ENCODE measurements around the gene OTUD3.
A peak's percentile ranks its signal among the peaks of the same experiment; 100 is the strongest.
"Not testable (repeated sequence)": the region's sequence is repeated elsewhere in the genome, so short reads cannot be mapped to it uniquely, and the experiment has no call there.

Gene OTUD3, protein sequence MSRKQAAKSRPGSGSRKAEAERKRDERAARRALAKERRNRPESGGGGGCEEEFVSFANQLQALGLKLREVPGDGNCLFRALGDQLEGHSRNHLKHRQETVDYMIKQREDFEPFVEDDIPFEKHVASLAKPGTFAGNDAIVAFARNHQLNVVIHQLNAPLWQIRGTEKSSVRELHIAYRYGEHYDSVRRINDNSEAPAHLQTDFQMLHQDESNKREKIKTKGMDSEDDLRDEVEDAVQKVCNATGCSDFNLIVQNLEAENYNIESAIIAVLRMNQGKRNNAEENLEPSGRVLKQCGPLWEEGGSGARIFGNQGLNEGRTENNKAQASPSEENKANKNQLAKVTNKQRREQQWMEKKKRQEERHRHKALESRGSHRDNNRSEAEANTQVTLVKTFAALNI

DNA sequence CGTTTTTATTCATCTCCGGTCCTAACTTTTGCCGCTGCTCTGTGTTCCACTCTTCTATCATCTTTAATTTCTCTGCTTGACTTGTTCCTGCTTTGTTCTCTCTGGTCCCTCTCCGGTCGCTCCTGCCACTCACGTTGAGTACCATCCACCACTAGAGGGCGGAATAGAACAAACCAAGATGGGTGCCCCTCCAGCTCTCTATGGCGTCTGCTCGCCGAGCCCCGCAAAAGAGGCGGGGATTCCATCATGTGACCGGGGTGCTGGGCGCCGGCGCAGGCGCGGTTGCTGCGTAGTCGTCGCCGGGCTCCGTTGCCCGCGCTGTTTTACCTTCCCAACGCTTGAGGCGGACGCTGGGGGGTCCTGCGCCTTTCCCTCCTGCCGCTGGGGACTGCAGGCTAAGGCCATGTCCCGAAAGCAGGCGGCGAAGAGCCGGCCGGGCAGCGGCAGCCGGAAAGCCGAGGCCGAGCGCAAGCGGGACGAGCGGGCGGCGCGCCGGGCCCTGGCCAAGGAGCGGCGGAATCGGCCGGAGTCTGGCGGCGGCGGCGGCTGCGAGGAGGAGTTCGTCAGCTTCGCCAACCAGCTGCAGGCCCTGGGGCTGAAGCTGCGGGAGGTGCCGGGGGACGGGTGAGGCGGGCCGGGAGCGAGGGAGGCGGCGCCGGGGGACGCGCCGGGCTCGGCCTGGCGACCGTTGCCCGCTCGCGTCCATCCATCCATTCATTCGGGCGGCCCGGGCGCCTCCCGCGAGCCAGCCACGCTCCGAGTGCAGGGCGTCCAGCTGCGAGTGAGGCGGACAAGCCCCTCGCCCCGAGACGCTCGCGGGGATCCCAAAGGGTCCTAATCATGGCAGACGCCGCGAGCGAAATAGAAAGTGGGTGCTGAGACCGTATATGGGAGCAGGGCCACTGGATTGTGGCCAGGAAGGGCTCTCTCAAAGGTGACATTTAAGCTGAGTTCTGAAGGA, at the start of gene OTUD3:
OTUD3 (plus strand) TSS at position 285 of the 961 bp plus-strand sequence; CDS start at position 404, 119 bp downstream.
- DNase-seq: peak; percentile 94 to 97

DNA sequence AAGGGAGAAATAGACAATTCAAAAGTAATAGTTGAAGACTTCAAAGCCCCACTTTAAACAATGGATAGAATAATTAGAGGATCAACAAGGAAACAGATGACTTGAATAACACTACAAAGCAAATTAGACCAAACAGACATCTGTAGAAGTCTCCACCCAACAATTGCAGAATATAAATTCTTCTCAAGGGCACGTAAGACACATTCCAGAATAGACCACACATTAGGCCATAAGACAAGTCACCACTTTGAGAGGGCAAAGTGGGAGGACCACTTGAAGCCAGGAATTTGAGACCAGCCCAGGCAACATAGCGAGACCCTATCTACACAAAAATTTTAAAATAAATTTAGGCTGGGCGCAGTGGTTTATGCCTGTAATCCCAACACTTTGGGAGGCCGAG, 46.6 kb upstream of the OTUD3 start:
- DNase-seq: no peak

DNA sequence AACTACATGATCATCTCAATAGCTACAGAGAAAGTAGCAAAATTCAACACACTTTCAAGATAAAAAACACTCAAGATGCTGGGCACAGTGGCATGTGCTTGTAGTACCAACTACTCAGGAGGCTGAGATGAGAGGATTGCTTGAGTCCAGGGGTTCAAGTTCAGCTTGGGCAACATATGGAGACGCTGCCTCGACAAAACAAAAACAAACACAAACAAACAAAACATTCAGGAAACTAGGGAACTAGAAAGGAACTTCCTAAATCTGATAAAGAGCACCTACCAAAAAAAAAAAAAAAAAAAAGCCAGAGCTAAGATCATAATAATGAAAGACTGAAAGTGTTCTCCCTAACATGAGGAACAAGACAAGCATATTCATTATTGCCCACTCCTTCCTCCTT, 44.3 kb upstream of the OTUD3 start:
- DNase-seq: no peak

DNA sequence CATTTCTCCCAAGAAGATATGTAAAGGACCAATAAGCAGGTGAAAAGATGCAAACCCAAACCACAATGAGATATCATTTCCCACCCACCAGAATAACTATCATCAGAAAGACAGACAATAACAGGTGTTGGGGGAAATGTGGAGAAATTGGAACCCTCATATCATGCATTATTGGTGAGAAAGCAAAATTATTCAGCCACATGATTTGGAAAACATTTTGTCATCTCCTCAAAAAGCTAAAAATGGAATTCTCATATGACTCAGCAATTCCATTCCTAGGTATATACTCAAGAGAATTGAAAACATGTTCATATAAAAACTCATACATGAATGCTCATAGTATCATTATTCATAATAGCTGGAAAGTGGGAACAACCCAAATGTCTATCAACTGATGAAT, 42.0 kb upstream of the OTUD3 start:
- DNase-seq: no peak

GRCh38 chr1:19844731-19845495, 37.3 kb upstream of the OTUD3 start:
- no peak for DNase-seq

- no peak for DNase-seq
Observed at GRCh38 chr1:19845555-19845954, 36.6 kb upstream of the OTUD3 start.

- DNase-seq: no peak
Observed at GRCh38 chr1:19846338-19846737, 35.9 kb upstream of the OTUD3 start.

DNA sequence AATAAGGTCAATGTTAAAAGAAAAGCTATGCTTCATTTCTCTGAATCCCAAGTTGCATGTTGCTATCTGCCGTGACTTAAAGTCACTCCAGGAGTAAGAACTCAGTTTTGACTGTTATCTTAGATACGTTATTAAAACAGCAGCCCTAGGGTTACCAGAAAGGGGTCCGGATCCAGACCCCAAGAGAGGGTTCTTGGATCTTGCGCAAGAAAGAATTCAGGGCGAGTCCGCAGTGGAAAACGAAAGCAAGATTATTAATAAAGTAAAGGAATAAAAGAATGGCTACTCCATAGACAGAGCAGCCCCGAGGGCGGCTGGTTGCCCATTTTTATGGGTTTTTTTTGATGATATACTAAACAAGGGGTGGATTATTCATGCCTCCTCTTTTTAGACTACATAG, 34.9 kb upstream of the OTUD3 start:
- not testable (repeated sequence) for DNase-seq

- DNase-seq: not testable (repeated sequence)
Observed at GRCh38 chr1:19849307-19849706, 32.9 kb upstream of the OTUD3 start.

- no peak for DNase-seq
Observed at GRCh38 chr1:19850214-19850613, 32.0 kb upstream of the OTUD3 start.

DNA sequence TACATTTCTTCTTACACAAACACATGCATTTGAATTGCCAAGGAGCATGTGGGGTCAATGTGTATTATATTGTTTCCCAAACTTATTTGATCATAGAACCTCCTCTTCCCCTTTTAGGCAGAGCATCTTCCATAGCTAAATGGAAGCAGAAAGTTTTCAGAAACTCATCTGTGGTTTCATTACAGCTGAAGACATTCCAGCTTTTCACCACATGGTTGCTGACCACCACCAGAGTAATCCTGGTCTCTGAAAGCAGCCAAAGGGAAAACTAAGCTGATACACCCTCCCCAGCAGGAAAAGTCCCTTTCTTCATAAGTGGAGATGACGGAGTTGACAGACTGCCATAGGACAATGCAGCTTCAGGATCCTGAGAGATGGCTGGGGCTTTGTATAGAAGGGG, 30.2 kb upstream of the OTUD3 start:
- no peak for DNase-seq

DNA sequence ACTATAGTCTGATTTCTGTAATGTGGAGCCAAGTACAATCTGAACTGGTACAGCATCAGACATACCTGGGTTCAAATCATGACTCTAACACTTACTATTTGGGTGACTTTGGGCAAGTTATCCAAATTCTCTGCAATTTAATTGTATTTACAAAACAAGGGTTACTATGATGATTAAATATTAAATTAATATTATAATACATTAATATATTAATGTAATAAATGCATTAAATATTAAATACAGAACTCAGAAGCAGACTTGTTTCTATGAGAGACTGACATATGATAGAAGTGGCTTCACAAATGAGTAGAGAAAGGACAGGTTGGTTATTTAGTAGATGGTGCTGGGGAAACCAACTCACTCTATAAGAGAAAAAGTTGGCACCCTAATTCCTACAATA, 27.3 kb upstream of the OTUD3 start:
- no peak for DNase-seq

- no peak for DNase-seq
Observed at GRCh38 chr1:19858893-19859292, 23.3 kb upstream of the OTUD3 start.

DNA sequence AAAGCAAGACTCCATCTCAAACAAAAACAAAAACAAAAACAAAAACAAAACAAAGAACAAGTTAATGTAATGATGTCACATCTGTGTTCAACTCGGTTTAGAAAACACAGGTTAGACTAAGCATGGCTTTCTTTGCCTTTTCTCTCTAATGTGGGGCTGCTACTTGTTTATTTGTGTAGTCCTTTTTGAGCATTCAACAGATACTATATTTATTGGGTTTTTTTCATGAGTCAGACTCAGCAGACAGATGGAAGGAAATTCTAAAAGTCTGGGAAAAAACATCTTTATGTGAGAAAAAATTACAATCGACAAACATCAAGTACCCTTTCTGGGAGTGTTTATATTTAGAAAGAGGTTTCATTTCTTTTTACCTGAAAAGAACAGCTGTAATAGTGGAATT, 22.3 kb upstream of the OTUD3 start:
- no peak for DNase-seq

GRCh38 chr1:19860418-19860817, 21.8 kb upstream of the OTUD3 start:
- no peak for DNase-seq

- no peak for DNase-seq
Observed at GRCh38 chr1:19861034-19861433, 21.2 kb upstream of the OTUD3 start.

GRCh38 chr1:19861842-19862530, 20.2 kb upstream of the OTUD3 start:
- no peak for DNase-seq

DNA sequence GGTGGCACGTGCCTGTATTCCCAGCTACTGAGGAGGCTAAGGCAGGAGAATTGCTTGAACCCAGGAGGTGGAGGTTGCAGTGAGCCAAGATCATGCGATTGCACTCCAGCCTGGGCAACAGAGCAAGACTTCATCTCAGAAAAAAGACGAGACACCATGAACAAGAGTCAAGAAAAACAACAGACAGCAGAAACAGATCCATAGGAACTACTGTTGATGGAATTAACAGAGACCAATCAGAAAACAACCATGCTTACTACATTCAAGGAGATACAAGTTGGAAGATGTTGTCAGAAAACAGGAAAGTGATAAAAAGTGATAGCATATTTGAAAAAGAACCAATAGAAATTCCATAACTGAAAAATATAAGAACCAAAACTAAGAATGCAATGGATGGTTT, 19.3 kb upstream of the OTUD3 start:
- no peak for DNase-seq

GRCh38 chr1:19864570-19865160, 17.5 kb upstream of the OTUD3 start:
- no peak for DNase-seq

DNA sequence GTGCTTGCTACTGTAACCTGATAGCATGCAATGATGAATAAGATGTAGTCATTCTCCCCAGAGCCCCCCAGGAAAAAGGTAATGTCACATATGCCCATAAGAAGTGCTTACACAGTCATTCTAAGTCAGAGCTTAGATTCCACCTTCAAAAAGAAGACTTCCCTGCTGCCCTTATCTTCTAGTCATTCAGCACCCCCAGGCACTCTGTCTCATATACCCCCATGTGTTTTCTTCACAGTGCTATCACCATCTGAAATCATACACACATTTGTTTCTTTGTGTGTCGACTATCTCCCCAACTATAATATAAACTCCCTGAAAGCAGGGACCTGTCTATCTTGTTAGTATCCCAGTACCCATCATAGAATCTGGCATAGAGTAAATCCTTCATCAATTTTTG, 16.2 kb upstream of the OTUD3 start:
- DNase-seq: no peak

GRCh38 chr1:19866758-19867157, 15.4 kb upstream of the OTUD3 start:
- no peak for DNase-seq

- not testable (repeated sequence) for DNase-seq
Observed at GRCh38 chr1:19868575-19868974, 13.6 kb upstream of the OTUD3 start.
